Mesendoderm (in vitro differentiated cells): Measurements from ENCODE around the gene BLVRB.

Experiments used
- DNase-seq: peaks from one replicate; pipeline ENCODE4 v3.0.0; 2013
- H2AK5ac ChIP-seq: 2 replicates; pipeline ENCODE4 v1.6.1; 2013; ENCODE audit warnings: low read length, inconsistent platforms
- H2BK120ac ChIP-seq: 2 replicates; pipeline ENCODE4 v1.6.1; 2013; ENCODE audit warnings: low read depth, mild to moderate bottlenecking, low read length, moderate library complexity, mixed read lengths
- H2BK15ac ChIP-seq: replicated peaks from 2 replicates; pipeline ENCODE4 v1.6.1; 2013; ENCODE audit warnings: low read depth, mild to moderate bottlenecking, moderate library complexity
- H2BK5ac ChIP-seq: 2 replicates; pipeline ENCODE4 v1.6.1; 2013; ENCODE audit warnings: low read length, inconsistent platforms
- H3K18ac ChIP-seq: 2 replicates; pipeline ENCODE4 v1.6.1; 2013; ENCODE audit warnings: mild to moderate bottlenecking, low read length, mixed read lengths
- H3K23ac ChIP-seq: one replicate; pipeline ENCODE4 v1.6.1; 2013; ENCODE audit warnings: low read length
- H3K27ac ChIP-seq: 2 replicates; pipeline ENCODE4 v1.5.1; 2013; ENCODE audit warnings: low read depth, mild to moderate bottlenecking, inconsistent platforms, low read length, moderate library complexity
- H3K27me3 ChIP-seq: 2 replicates; pipeline ENCODE4 v1.6.1; 2013; ENCODE audit warnings: low read length, control low read depth, mild to moderate bottlenecking, inconsistent platforms; ENCODE audit not compliant: insufficient read depth, poor library complexity
- H3K36me3 ChIP-seq: 2 replicates; pipeline ENCODE4 v1.6.1; 2013; ENCODE audit warnings: low read length, inconsistent platforms; ENCODE audit not compliant: control insufficient read depth, insufficient read depth
- H3K4ac ChIP-seq: one replicate; pipeline ENCODE4 v1.6.1; 2013; ENCODE audit warnings: low read depth, mild to moderate bottlenecking, low read length, moderate library complexity
- H3K4me1 ChIP-seq: 2 replicates; pipeline ENCODE4 v1.6.1; 2013; ENCODE audit warnings: low read depth, low read length, inconsistent platforms; ENCODE audit not compliant: control insufficient read depth
- H3K4me2 ChIP-seq: 2 replicates; pipeline ENCODE4 v1.6.1; 2013; ENCODE audit warnings: low read length
- H3K4me3 ChIP-seq: 2 replicates; pipeline ENCODE4 v1.5.1; 2013; ENCODE audit warnings: mild to moderate bottlenecking, low read length
- H3K56ac ChIP-seq: one replicate; pipeline ENCODE4 v1.6.1; 2013; ENCODE audit warnings: low read length
- H3K79me1 ChIP-seq: 2 replicates; pipeline ENCODE4 v1.6.1; 2013; ENCODE audit warnings: low read length, inconsistent platforms
- H3K79me2 ChIP-seq: 2 replicates; pipeline ENCODE4 v1.6.1; 2013; ENCODE audit warnings: mild to moderate bottlenecking, low read length; ENCODE audit not compliant: control insufficient read depth, insufficient read depth
- H3K9ac ChIP-seq: 2 replicates; pipeline ENCODE4 v1.6.1; 2013; ENCODE audit warnings: low read length, inconsistent platforms
- H4K5ac ChIP-seq: one replicate; pipeline ENCODE4 v1.6.1; 2013; ENCODE audit warnings: low read length
- H4K8ac ChIP-seq: one replicate; pipeline ENCODE4 v1.6.1; 2013; ENCODE audit warnings: low read depth, mild to moderate bottlenecking, control low read depth, low read length, moderate library complexity
- WGBS: extraction: QIAGEN DNeasy Blood & Tissue Kit; methylation state at CpG from one replicate; pipeline ENCODE4 v1.1.7; 2013; ENCODE audit warnings: low lambda C conversion rate, missing lambda C conversion rate; ENCODE audit not compliant: insufficient coverage; ENCODE audit errors: extremely low coverage; 5-methylcytosine and 5-hydroxymethylcytosine counted together

BLVRB gene

GRCh38 chr19:40511487-40511886, 45.9 kb upstream of the BLVRB start:
- H3K27me3 ChIP-seq: peaks cover 24% of the 10 kb centered on the region
- no peak overlapping the region for H3K9ac ChIP-seq
- H3K36me3 ChIP-seq: no peaks in the 10 kb centered on the region
- H3K79me2 ChIP-seq: no peaks in the 10 kb centered on the region
- H2AK5ac ChIP-seq: no peak overlapping the region
- no peak overlapping the region for H3K4ac ChIP-seq
- no peak overlapping the region for H4K5ac ChIP-seq
- no peak overlapping the region for H3K23ac ChIP-seq
- H3K4me3 ChIP-seq: no peak overlapping the region
- no peak overlapping the region for H3K56ac ChIP-seq
- no peak overlapping the region for H3K4me2 ChIP-seq
- no peaks in the 10 kb centered on the region for H3K4me1 ChIP-seq
- no peaks in the 10 kb centered on the region for H3K79me1 ChIP-seq
- no peak overlapping the region for H2BK15ac ChIP-seq
- no CpG with 5 or more reads among the region's 6 CpGs for WGBS
- no peak overlapping the region for H3K18ac ChIP-seq
- H2BK5ac ChIP-seq: no peak overlapping the region
- DNase-seq: no peak
- H4K8ac ChIP-seq: no peak overlapping the region
- H2BK120ac ChIP-seq: no peak overlapping the region
- H3K27ac ChIP-seq: no peak overlapping the region

GRCh38 chr19:40510526-40511115, 45.1 kb upstream of the BLVRB start:
- no CpG with 5 or more reads among the region's 7 CpGs for WGBS
- no peak overlapping the region for H3K56ac ChIP-seq
- no peak overlapping the region for H4K5ac ChIP-seq
- H3K9ac ChIP-seq: no peak overlapping the region
- no peak overlapping the region for H2BK120ac ChIP-seq
- no peak overlapping the region for H2BK15ac ChIP-seq
- peaks cover 24% of the 10 kb centered on the region for H3K27me3 ChIP-seq
- H2BK5ac ChIP-seq: no peak overlapping the region
- no peaks in the 10 kb centered on the region for H3K79me2 ChIP-seq
- no peak overlapping the region for H3K4me2 ChIP-seq
- H4K8ac ChIP-seq: no peak overlapping the region
- no peaks in the 10 kb centered on the region for H3K4me1 ChIP-seq
- DNase-seq: no peak
- H2AK5ac ChIP-seq: no peak overlapping the region
- no peak overlapping the region for H3K18ac ChIP-seq
- no peaks in the 10 kb centered on the region for H3K36me3 ChIP-seq
- no peak overlapping the region for H3K23ac ChIP-seq
- no peaks in the 10 kb centered on the region for H3K79me1 ChIP-seq
- H3K4ac ChIP-seq: no peak overlapping the region
- no peak overlapping the region for H3K27ac ChIP-seq
- no peak overlapping the region for H3K4me3 ChIP-seq

GRCh38 chr19:40508739-40509260, 43.3 kb upstream of the BLVRB start:
- Histone ChIP-seq H2BK15ac (no peak overlapping the region), H2AK5ac (no peak overlapping the region), H3K9ac (no peak overlapping the region), H4K5ac (no peak overlapping the region), H3K4me3 (no peak overlapping the region), H3K4ac (no peak overlapping the region), H2BK120ac (no peak overlapping the region), H3K79me1 (no peaks in the 10 kb centered on the region), H3K18ac (no peak overlapping the region), H3K56ac (no peak overlapping the region), H3K36me3 (no peaks in the 10 kb centered on the region), H3K23ac (no peak overlapping the region), H3K27ac (no peak overlapping the region), H3K4me2 (no peak overlapping the region), H4K8ac (no peak overlapping the region), H2BK5ac (no peak overlapping the region), H3K79me2 (no peaks in the 10 kb centered on the region), H3K4me1 (no peaks in the 10 kb centered on the region), H3K27me3 (peaks cover 16% of the 10 kb centered on the region)
- no CpG with 5 or more reads among the region's 8 CpGs for WGBS
- no peak for DNase-seq

GRCh38 chr19:40507892-40508291, 42.3 kb upstream of the BLVRB start:
- no peak overlapping the region for H2AK5ac ChIP-seq

GRCh38 chr19:40506099-40506498, 40.6 kb upstream of the BLVRB start:
- no peak overlapping the region for H4K8ac ChIP-seq
- no peaks in the 10 kb centered on the region for H3K79me2 ChIP-seq
- H2BK5ac ChIP-seq: no peak overlapping the region
- H3K4me2 ChIP-seq: no peak overlapping the region
- H3K27ac ChIP-seq: no peak overlapping the region
- no peaks in the 10 kb centered on the region for H3K36me3 ChIP-seq
- DNase-seq: no peak
- no peak overlapping the region for H3K4ac ChIP-seq
- no peak overlapping the region for H3K9ac ChIP-seq
- no peak overlapping the region for H4K5ac ChIP-seq
- H3K27me3 ChIP-seq: no peaks in the 10 kb centered on the region
- no peak overlapping the region for H2BK15ac ChIP-seq
- no peak overlapping the region for H2BK120ac ChIP-seq
- no peak overlapping the region for H3K4me3 ChIP-seq
- H3K4me1 ChIP-seq: no peaks in the 10 kb centered on the region
- WGBS: no CpG with 5 or more reads among the region's 9 CpGs
- no peak overlapping the region for H3K18ac ChIP-seq
- H3K56ac ChIP-seq: no peak overlapping the region
- H3K79me1 ChIP-seq: no peaks in the 10 kb centered on the region
- no peak overlapping the region for H2AK5ac ChIP-seq
- H3K23ac ChIP-seq: no peak overlapping the region

More at GRCh38 chr19:40507892-40508291, 42.3 kb upstream of the BLVRB start:
- peak; percentile 34 for DNase-seq
- Histone ChIP-seq H4K8ac (no peak overlapping the region), H3K36me3 (no peaks in the 10 kb centered on the region), H3K4me3 (no peak overlapping the region), H3K4me1 (no peaks in the 10 kb centered on the region), H3K27me3 (peaks cover 10% of the 10 kb centered on the region), H3K4ac (no peak overlapping the region), H2BK5ac (no peak overlapping the region), H3K79me1 (no peaks in the 10 kb centered on the region), H4K5ac (no peak overlapping the region), H3K18ac (no peak overlapping the region), H2BK15ac (no peak overlapping the region), H3K27ac (no peak overlapping the region), H3K23ac (no peak overlapping the region), H3K4me2 (no peak overlapping the region), H3K79me2 (no peaks in the 10 kb centered on the region), H2BK120ac (no peak overlapping the region), H3K56ac (no peak overlapping the region), H3K9ac (no peak overlapping the region)
- no CpG with 5 or more reads among the region's 2 CpGs for WGBS

- peak; percentile 47 for DNase-seq
- no peak overlapping the region for H3K9ac ChIP-seq
- no peak overlapping the region for H3K4me3 ChIP-seq
- H2BK120ac ChIP-seq: no peak overlapping the region
- no peaks in the 10 kb centered on the region for H3K4me1 ChIP-seq
- no peaks in the 10 kb centered on the region for H3K27me3 ChIP-seq
- no peak overlapping the region for H2BK15ac ChIP-seq
- no peak overlapping the region for H3K18ac ChIP-seq
- H2AK5ac ChIP-seq: no peak overlapping the region
- no peaks in the 10 kb centered on the region for H3K79me2 ChIP-seq
- H3K4ac ChIP-seq: no peak overlapping the region
- H4K5ac ChIP-seq: no peak overlapping the region
- no peak overlapping the region for H3K27ac ChIP-seq
- no peaks in the 10 kb centered on the region for H3K79me1 ChIP-seq
- H3K4me2 ChIP-seq: no peak overlapping the region
- no peaks in the 10 kb centered on the region for H3K36me3 ChIP-seq
- H2BK5ac ChIP-seq: no peak overlapping the region
- no peak overlapping the region for H3K23ac ChIP-seq
- no peak overlapping the region for H3K56ac ChIP-seq
- H4K8ac ChIP-seq: no peak overlapping the region
- WGBS: no CpG with 5 or more reads among the region's 1 CpG
Observed at GRCh38 chr19:40503320-40503695, 37.8 kb upstream of the BLVRB start.
